ENCODE measurements around the gene SHMT2. TPM values are rescaled to one million over a fixed set of nuclear protein-coding genes. Genes with fewer than 3 reads are reported as not detected.

The SHMT2 gene
- total RNA-seq, 1 donor from 2014 or later, result 413 TPM

GRCh38 chr12:57240066-57240921 is 10.8 kb downstream of the SHMT2 start:
- TF ChIP-seq, protein P1, sequence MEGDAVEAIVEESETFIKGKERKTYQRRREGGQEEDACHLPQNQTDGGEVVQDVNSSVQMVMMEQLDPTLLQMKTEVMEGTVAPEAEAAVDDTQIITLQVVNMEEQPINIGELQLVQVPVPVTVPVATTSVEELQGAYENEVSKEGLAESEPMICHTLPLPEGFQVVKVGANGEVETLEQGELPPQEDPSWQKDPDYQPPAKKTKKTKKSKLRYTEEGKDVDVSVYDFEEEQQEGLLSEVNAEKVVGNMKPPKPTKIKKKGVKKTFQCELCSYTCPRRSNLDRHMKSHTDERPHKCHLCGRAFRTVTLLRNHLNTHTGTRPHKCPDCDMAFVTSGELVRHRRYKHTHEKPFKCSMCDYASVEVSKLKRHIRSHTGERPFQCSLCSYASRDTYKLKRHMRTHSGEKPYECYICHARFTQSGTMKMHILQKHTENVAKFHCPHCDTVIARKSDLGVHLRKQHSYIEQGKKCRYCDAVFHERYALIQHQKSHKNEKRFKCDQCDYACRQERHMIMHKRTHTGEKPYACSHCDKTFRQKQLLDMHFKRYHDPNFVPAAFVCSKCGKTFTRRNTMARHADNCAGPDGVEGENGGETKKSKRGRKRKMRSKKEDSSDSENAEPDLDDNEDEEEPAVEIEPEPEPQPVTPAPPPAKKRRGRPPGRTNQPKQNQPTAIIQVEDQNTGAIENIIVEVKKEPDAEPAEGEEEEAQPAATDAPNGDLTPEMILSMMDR (IDR thresholded peaks at IDR 0.05; ENCODE audit: insufficient read depth, low read length, severe bottlenecking), result no peak
- peak overlapping the region; percentile 55 for H3K4me3 ChIP-seq (ENCODE audit: low read depth, low read length)
- H3K27me3 ChIP-seq (ENCODE audit: control insufficient read depth, insufficient read depth, low read length), result peaks cover 6% of the 10 kb centered on the region
- DNase-seq (ENCODE audit: low read depth) (peak; percentile 49), FAIRE-seq (no peak)
- H3K36me3 ChIP-seq (ENCODE audit: control insufficient read depth, insufficient read depth, low read length), result peaks cover 1% of the 10 kb centered on the region

DNA sequence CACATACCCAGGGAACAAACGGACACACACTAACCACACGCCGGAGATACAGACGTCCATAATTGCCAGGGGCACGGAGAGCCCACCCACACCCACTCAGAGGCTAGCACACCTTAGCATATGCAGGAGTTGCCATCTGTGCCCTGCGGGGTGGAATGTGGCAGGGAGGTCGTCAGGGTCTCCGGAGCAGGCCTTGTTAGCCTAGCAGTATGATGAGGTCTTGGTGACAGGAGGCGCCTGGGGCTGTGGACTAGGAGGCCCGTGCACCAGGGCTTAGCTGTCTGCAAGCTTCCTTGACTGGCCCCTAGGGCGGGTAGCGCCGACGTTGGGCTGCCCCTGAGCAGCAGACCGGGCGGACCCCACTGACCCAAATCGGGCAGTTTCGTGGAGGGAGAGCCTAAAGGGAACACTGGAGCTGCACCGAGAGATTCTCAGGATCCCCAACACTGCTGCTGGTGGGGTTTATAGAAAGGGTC is 11.5 kb downstream of the SHMT2 start:
- FAIRE-seq, result no peak
- DNase-seq (ENCODE audit: low read depth), result no peak
- Histone ChIP-seq H3K27me3 (ENCODE audit: control insufficient read depth, insufficient read depth, low read length) (peaks cover 6% of the 10 kb centered on the region), H3K4me3 (ENCODE audit: low read depth, low read length) (peak overlapping the region; percentile 55), H3K36me3 (ENCODE audit: control insufficient read depth, insufficient read depth, low read length) (no peaks in the 10 kb centered on the region)
- TF ChIP-seq, protein P1 (IDR thresholded peaks at IDR 0.05; ENCODE audit: insufficient read depth, low read length, severe bottlenecking), result no peak

DNA sequence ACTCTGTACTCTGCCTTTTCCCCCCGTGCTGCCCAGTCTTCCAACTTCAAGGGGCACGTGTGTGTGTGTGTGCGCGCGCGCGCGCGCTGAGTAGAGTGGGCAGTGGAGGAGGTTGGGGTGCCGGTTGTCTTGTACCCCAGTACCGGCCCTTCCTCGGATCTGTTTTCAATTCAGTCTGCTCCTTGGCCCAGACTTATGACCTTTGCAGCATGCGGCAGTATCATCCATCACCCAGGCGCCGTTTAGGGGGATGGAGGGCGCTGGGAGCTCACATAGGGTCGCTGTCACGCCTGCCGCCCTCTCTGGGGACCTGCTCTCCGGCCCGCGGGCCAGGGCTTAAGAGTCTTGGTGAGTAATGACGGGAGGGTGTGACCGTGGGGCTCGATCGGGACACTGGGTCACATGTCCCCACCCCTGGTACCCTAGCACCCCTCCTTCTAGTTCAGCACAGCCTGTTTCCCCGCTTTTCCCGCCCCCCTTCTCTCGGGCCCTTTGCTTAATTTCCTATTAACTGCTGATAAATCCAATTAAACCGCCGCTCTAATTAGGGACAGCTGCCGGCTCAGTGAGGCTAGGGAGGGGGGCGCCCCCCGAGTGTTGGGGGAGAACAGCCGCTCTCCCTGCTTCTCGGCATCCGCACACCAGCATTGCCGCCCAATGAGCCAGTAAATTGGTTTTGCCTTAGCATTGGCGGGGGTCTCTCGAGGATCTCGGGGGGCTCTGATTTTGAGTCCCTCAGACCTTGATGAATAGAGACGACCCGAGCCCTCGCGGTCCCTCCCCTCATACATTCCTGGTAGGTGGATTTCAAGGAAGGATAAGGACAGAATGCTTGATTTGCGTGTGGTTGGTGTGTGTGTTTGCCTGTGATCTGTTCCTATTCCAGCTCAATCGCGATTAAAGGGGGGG is 12.1 kb downstream of the SHMT2 start:
- FAIRE-seq, result no peak
- no peak for DNase-seq (ENCODE audit: low read depth)
- H3K36me3 ChIP-seq (ENCODE audit: control insufficient read depth, insufficient read depth, low read length), result no peaks in the 10 kb centered on the region
- TF ChIP-seq, protein P1 (IDR thresholded peaks at IDR 0.05; ENCODE audit: insufficient read depth, low read length, severe bottlenecking), result no peak
- H3K27me3 ChIP-seq (ENCODE audit: control insufficient read depth, insufficient read depth, low read length), result peaks cover 6% of the 10 kb centered on the region
- H3K4me3 ChIP-seq (ENCODE audit: low read depth, low read length), result no peak overlapping the region

DNA sequence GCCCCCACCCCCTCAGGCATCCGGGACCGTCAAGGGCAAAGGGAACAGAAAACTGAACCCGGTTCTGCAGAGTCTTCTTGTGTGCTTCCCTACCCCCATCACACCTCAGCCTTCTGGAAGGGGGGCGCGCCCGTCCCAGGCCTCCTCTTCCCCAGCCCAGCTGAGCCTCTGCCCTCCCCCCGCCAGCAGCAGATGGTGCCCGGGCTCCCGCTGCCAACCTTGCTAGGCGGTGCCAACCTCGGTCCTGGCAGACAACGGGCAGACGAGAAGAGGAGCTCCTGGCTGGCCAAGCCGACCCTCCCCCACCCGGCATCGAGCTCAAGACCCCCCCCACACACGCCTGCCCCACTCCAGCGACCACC is 12.8 kb downstream of the SHMT2 start:
- H3K4me3 ChIP-seq (ENCODE audit: low read depth, low read length), result no peak overlapping the region
- DNase-seq (ENCODE audit: low read depth), result no peak

GRCh38 chr12:57242691-57243454 is 13.4 kb downstream of the SHMT2 start:
- H3K27me3 ChIP-seq (ENCODE audit: control insufficient read depth, insufficient read depth, low read length), result peaks cover 6% of the 10 kb centered on the region
- H3K4me3 ChIP-seq (ENCODE audit: low read depth, low read length), result peak overlapping the region; percentile 35
- TF ChIP-seq, protein P1 (IDR thresholded peaks at IDR 0.05; ENCODE audit: insufficient read depth, low read length, severe bottlenecking), result peak; percentile 73
- FAIRE-seq (no peak), DNase-seq (ENCODE audit: low read depth) (peak; percentile 42)
- no peaks in the 10 kb centered on the region for H3K36me3 ChIP-seq (ENCODE audit: control insufficient read depth, insufficient read depth, low read length)

More for the DNA sequence above, 12.8 kb downstream of the SHMT2 start:
- no peak for FAIRE-seq
- TF ChIP-seq, protein P1 (IDR thresholded peaks at IDR 0.05; ENCODE audit: insufficient read depth, low read length, severe bottlenecking), result no peak
- H3K27me3 ChIP-seq (ENCODE audit: control insufficient read depth, insufficient read depth, low read length), result peaks cover 6% of the 10 kb centered on the region
- no peaks in the 10 kb centered on the region for H3K36me3 ChIP-seq (ENCODE audit: control insufficient read depth, insufficient read depth, low read length)

Data from bronchial epithelial cell (primary cell).